Neural cell (in vitro differentiated cells): ENCODE results near the gene ATG7.

Source experiments
- CTCF ChIP-seq: fragments of 450-650 bp; IDR thresholded peaks from 2 replicates; pipeline ENCODE4 v1.5.1; 2014; ENCODE audit warnings: antibody characterized with exemption, mild to moderate bottlenecking, moderate library complexity; ENCODE audit not compliant: poor library complexity, severe bottlenecking
- EP300 ChIP-seq: fragments of 450-650 bp; conservative IDR thresholded peaks from 2 replicates; pipeline ENCODE4 v1.6.1; 2014; ENCODE audit warnings: antibody characterized with exemption, mild to moderate bottlenecking, moderate library complexity; ENCODE audit not compliant: poor library complexity, severe bottlenecking
- EZH2 ChIP-seq: fragments of 200-600, 300-800 bp; shearing (Covaris generic), sonication (generic); IDR thresholded peaks from 2 replicates; pipeline ENCODE4 v1.6.1; 2014; ENCODE audit warnings: antibody characterized with exemption, low read length, borderline replicate concordance, mild to moderate bottlenecking; ENCODE audit not compliant: insufficient read depth, poor library complexity, severe bottlenecking
- MXI1 ChIP-seq: fragments of 450-650 bp; conservative IDR thresholded peaks from 2 replicates; pipeline ENCODE4 v1.6.1; 2014; ENCODE audit warnings: antibody characterized with exemption, mild to moderate bottlenecking; ENCODE audit not compliant: poor library complexity, severe bottlenecking
- POLR2AphosphoS5 ChIP-seq: IDR thresholded peaks from 2 replicates; pipeline ENCODE4 v1.6.1; 2012
- RAD21 ChIP-seq: fragments of 450-650 bp; conservative IDR thresholded peaks from 2 replicates; pipeline ENCODE4 v1.6.1; 2014; ENCODE audit warnings: antibody characterized with exemption, mild to moderate bottlenecking, moderate library complexity
- SMC3 ChIP-seq: fragments of 450-650 bp; conservative IDR thresholded peaks from 2 replicates; pipeline ENCODE4 v1.6.1; 2014; ENCODE audit warnings: antibody characterized with exemption, mild to moderate bottlenecking, moderate library complexity; ENCODE audit not compliant: poor library complexity
- TF ChIP-seq, protein P1 (sequence below): IDR thresholded peaks from 2 replicates; pipeline ENCODE4 v1.6.1; 2012; ENCODE audit warnings: borderline replicate concordance

- TF ChIP-seq EP300 (no peak), CTCF (no peak), EZH2 (no peak), RAD21 (no peak), SMC3 (no peak), POLR2AphosphoS5 (no peak), MXI1 (no peak)
- TF ChIP-seq, protein P1, sequence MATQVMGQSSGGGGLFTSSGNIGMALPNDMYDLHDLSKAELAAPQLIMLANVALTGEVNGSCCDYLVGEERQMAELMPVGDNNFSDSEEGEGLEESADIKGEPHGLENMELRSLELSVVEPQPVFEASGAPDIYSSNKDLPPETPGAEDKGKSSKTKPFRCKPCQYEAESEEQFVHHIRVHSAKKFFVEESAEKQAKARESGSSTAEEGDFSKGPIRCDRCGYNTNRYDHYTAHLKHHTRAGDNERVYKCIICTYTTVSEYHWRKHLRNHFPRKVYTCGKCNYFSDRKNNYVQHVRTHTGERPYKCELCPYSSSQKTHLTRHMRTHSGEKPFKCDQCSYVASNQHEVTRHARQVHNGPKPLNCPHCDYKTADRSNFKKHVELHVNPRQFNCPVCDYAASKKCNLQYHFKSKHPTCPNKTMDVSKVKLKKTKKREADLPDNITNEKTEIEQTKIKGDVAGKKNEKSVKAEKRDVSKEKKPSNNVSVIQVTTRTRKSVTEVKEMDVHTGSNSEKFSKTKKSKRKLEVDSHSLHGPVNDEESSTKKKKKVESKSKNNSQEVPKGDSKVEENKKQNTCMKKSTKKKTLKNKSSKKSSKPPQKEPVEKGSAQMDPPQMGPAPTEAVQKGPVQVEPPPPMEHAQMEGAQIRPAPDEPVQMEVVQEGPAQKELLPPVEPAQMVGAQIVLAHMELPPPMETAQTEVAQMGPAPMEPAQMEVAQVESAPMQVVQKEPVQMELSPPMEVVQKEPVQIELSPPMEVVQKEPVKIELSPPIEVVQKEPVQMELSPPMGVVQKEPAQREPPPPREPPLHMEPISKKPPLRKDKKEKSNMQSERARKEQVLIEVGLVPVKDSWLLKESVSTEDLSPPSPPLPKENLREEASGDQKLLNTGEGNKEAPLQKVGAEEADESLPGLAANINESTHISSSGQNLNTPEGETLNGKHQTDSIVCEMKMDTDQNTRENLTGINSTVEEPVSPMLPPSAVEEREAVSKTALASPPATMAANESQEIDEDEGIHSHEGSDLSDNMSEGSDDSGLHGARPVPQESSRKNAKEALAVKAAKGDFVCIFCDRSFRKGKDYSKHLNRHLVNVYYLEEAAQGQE = no peak
These were observed 165.3 kb downstream of the ATG7 start for GRCh38 chr3:11437506-11437905.
